OCI-LY3 (cell line): ENCODE measurements around the gene CIT.
A peak's percentile ranks its signal among the peaks of the same experiment; 100 is the strongest.

Experiments
- H2AFZ ChIP-seq: fragments of 200-600, 300-600 bp; shearing (Covaris generic); 2 replicates; pipeline ENCODE4 v1.6.0; 2014; ENCODE audit warnings: antibody characterized with exemption, low read depth, low read length
- H3K27ac ChIP-seq: fragments of 200-600, 300-600 bp; sonication (generic); 2 replicates; pipeline ENCODE4 v1.5.1; 2014; ENCODE audit warnings: mild to moderate bottlenecking, low read length, moderate library complexity, mixed read lengths
- H3K27me3 ChIP-seq: fragments of 200-600, 300-600 bp; sonication (generic); 2 replicates; pipeline ENCODE4 v1.6.1; 2014; ENCODE audit warnings: low read depth, low read length, mixed read lengths
- H3K36me3 ChIP-seq: fragments of 200-600, 300-600 bp; sonication (generic); replicated peaks from 2 replicates; pipeline ENCODE3; 2014; ENCODE audit warnings: low read depth, low read length, mixed read lengths
- H3K4me1 ChIP-seq: fragments of 300-600, 200-600 bp; sonication (generic); 2 replicates; pipeline ENCODE4 v1.6.1; 2014; ENCODE audit warnings: low read length, mixed read lengths
- H3K4me2 ChIP-seq: fragments of 200-600, 300-600 bp; sonication (generic); 2 replicates; pipeline ENCODE4 v1.6.1; 2014; ENCODE audit warnings: low read length, mixed read lengths
- H3K4me3 ChIP-seq: fragments of 300-600, 200-600 bp; sonication (generic); 2 replicates; pipeline ENCODE4 v1.5.1; 2014; ENCODE audit warnings: antibody characterized with exemption, mild to moderate bottlenecking, low read length, moderate library complexity
- H3K79me2 ChIP-seq: fragments of 300-600, 200-600 bp; shearing (Covaris generic); 2 replicates; pipeline ENCODE4 v1.6.1; 2014; ENCODE audit warnings: mild to moderate bottlenecking, low read length, mixed read lengths
- H3K9ac ChIP-seq: fragments of 300-600, 200-600 bp; shearing (Covaris generic); 2 replicates; pipeline ENCODE4 v1.6.0; 2014; ENCODE audit warnings: mild to moderate bottlenecking, low read length, moderate library complexity
- H3K9me3 ChIP-seq: fragments of 200-600, 300-600 bp; shearing (Covaris generic); 2 replicates; pipeline ENCODE4 v1.6.1; 2014; ENCODE audit warnings: low read length, mixed read lengths; ENCODE audit not compliant: insufficient read depth
- H4K20me1 ChIP-seq: fragments of 200-600, 300-600 bp; sonication (generic); 2 replicates; pipeline ENCODE4 v1.6.1; 2016; ENCODE audit warnings: low read length, mixed read lengths; ENCODE audit not compliant: insufficient read depth
- CTCF ChIP-seq: fragments of 200-600, 300-600 bp; sonication (generic); IDR thresholded peaks from 2 replicates; pipeline ENCODE4 v1.5.1; 2014; ENCODE audit warnings: antibody characterized with exemption, low read length, low read depth
- EZH2phosphoT487 ChIP-seq: fragments of 200-600 bp; shearing (Covaris generic); IDR thresholded peaks from 2 replicates; pipeline ENCODE4 v1.6.1; 2018; ENCODE audit warnings: antibody characterized with exemption, mixed run types, low read depth

Gene CIT

GRCh38 chr12:119827760-119828159 lies 49.4 kb downstream of the CIT start:
- Histone ChIP-seq H3K27ac (peak overlapping the region; percentile 65), H3K36me3 (peaks cover 23% of the 10 kb centered on the region), H3K9me3 (no peaks in the 10 kb centered on the region), H3K4me1 (peaks cover 40% of the 10 kb centered on the region), H2AFZ (no peak overlapping the region), H4K20me1 (no peaks in the 10 kb centered on the region), H3K79me2 (no peaks in the 10 kb centered on the region), H3K27me3 (no peaks in the 10 kb centered on the region), H3K9ac (no peak overlapping the region), H3K4me2 (peak overlapping the region; percentile 61), H3K4me3 (no peak overlapping the region)
- TF ChIP-seq EZH2phosphoT487 (no peak), CTCF (no peak)

- Histone ChIP-seq H3K27me3 (no peaks in the 10 kb centered on the region), H4K20me1 (no peaks in the 10 kb centered on the region), H3K79me2 (no peaks in the 10 kb centered on the region), H3K4me1 (peaks cover 40% of the 10 kb centered on the region), H3K9me3 (no peaks in the 10 kb centered on the region), H3K36me3 (peaks cover 25% of the 10 kb centered on the region), H3K27ac (peak overlapping the region; percentile 65), H3K9ac (peak overlapping the region; percentile 22; the same call in 1 of the 2 replicates), H3K4me3 (no peak overlapping the region), H3K4me2 (peak overlapping the region; percentile 61), H2AFZ (no peak overlapping the region)
- TF ChIP-seq EZH2phosphoT487 (no peak), CTCF (no peak)
These were observed 50.3 kb downstream of the CIT start for GRCh38 chr12:119826661-119827445.

- Histone ChIP-seq H3K27me3 (no peaks in the 10 kb centered on the region), H2AFZ (no peak overlapping the region), H3K9ac (no peak overlapping the region), H3K4me2 (no peak overlapping the region), H3K79me2 (no peaks in the 10 kb centered on the region), H3K27ac (no peak overlapping the region), H3K4me1 (peaks cover 40% of the 10 kb centered on the region), H3K4me3 (no peak overlapping the region), H3K36me3 (peaks cover 25% of the 10 kb centered on the region), H3K9me3 (no peaks in the 10 kb centered on the region), H4K20me1 (no peaks in the 10 kb centered on the region)
- TF ChIP-seq EZH2phosphoT487, result no peak
- TF ChIP-seq CTCF, result no peak
These were observed 51.9 kb downstream of the CIT start for GRCh38 chr12:119825262-119825661.

- H4K20me1 ChIP-seq, result no peaks in the 10 kb centered on the region
- H3K27ac ChIP-seq, result no peak overlapping the region
- H3K9ac ChIP-seq, result no peak overlapping the region
- H3K79me2 ChIP-seq, result no peaks in the 10 kb centered on the region
- H3K4me1 ChIP-seq, result peaks cover 10% of the 10 kb centered on the region
- no peak overlapping the region for H3K4me2 ChIP-seq
- no peak overlapping the region for H3K4me3 ChIP-seq
- no peak for TF ChIP-seq CTCF
- no peak for TF ChIP-seq EZH2phosphoT487
- H2AFZ ChIP-seq, result no peak overlapping the region
- H3K27me3 ChIP-seq, result no peaks in the 10 kb centered on the region
- no peaks in the 10 kb centered on the region for H3K9me3 ChIP-seq
- peaks cover 18% of the 10 kb centered on the region for H3K36me3 ChIP-seq
These were observed 55.1 kb downstream of the CIT start for GRCh38 chr12:119822046-119822445.
